Keratinocyte (primary cell): ENCODE results near the gene KCNB1.

ENCODE experiments used
- CTCF ChIP-seq, 3 experiments: IDR thresholded peaks in 1 of 3; conservative IDR thresholded peaks in 1 of 3; optimal IDR thresholded peaks in 1 of 3; 2 replicates in 2 of 3; 3 replicates in 1 of 3; pipeline versions ENCODE3 to v1.5.1; 2011; ENCODE audit warnings: low read length in 3 of 3, mild to moderate bottlenecking in 3 of 3, moderate library complexity in 2 of 3, control low read depth in 1 of 3, inconsistent platforms in 1 of 3; ENCODE audit not compliant: insufficient read depth in 2 of 3; ENCODE audit errors: extremely low read depth in 1 of 3
- EZH2 ChIP-seq: IDR thresholded peaks from one replicate; pipeline ENCODE4 v1.6.1; 2012; ENCODE audit warnings: inconsistent platforms, mild to moderate bottlenecking, low read length, moderate library complexity

GRCh38 chr20:49461894-49462620 is 20.4 kb downstream of the KCNB1 start:
- TF ChIP-seq EZH2 (no peak), CTCF (optimal IDR thresholded peaks at IDR 0.05 in 1 of 3, IDR thresholded peaks at IDR 0.05 in 1 of 3, conservative IDR thresholded peaks at IDR 0.05 in 1 of 3; ENCODE audit: extremely low read depth in 1 of 3, insufficient read depth in 2 of 3, low read length in 3 of 3) (no peak)
